ENCODE results near the gene MAFG. TPM values are rescaled to one million over a fixed set of nuclear protein-coding genes. Genes with fewer than 3 reads are reported as not detected.

Gene MAFG
- total RNA-seq, 1 donor from 2014 or later, result 24.1 TPM

DNA sequence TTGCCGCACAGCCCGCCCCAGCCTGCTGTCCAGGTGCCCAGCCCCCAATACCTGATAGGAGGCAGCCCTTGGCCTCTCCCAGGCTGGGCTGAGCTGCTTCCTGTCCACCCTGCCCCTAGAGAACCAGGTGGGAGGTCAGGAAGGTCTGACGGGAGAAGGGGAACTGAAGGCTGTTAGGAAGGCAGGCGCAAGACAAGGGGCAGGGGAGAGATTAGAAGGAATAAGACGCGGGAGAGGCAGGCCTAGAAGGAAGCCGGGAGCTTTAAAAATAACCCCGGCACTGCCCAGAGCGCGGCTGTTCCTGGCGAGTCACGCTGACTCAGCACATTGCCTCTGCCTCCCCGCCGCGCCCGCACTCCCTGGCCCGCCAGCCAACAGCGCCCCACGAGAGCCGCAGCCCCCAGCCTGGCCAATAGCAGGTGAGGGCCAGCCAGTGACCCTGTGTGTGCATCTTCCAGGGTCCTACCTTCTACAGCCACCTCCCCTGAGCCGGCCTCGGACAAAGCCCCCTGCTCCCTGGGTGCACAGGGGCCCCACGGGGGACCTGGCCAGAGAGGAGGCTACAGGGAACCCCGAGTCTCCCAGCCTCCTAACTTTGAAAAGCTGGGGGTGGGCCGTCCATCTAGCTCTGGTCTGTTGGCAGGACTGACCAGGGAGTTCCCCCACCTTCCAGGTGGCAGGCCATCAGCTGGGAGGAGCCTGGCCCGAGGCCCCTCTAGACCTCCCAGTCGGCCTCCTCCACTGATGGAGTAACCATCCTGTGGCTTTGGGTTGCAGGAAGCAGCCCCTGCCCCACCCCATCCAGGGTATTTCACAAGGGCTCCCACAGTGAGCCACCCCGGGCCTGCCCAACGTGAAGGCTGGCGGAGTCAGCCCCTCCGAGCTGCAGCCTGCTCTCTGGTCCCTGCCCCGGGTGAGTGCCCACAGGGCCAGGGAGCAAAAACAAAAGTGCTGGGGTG lies 4.0 kb downstream of the MAFG start:
- TF ChIP-seq, protein P1, sequence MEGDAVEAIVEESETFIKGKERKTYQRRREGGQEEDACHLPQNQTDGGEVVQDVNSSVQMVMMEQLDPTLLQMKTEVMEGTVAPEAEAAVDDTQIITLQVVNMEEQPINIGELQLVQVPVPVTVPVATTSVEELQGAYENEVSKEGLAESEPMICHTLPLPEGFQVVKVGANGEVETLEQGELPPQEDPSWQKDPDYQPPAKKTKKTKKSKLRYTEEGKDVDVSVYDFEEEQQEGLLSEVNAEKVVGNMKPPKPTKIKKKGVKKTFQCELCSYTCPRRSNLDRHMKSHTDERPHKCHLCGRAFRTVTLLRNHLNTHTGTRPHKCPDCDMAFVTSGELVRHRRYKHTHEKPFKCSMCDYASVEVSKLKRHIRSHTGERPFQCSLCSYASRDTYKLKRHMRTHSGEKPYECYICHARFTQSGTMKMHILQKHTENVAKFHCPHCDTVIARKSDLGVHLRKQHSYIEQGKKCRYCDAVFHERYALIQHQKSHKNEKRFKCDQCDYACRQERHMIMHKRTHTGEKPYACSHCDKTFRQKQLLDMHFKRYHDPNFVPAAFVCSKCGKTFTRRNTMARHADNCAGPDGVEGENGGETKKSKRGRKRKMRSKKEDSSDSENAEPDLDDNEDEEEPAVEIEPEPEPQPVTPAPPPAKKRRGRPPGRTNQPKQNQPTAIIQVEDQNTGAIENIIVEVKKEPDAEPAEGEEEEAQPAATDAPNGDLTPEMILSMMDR (conservative IDR thresholded peaks at IDR 0.05), result no peak
- peaks cover 4% of the 10 kb centered on the region for H3K27me3 Mint-ChIP-seq (ENCODE audit: low read depth)
- H3K4me1 Mint-ChIP-seq, result peaks cover 19% of the 10 kb centered on the region
- H3K36me3 Mint-ChIP-seq (ENCODE audit: low read depth), result peaks cover 3% of the 10 kb centered on the region
- H3K27ac Mint-ChIP-seq (ENCODE audit: unreplicated experiment), result peak overlapping the region; percentile 96
- H3K4me3 Mint-ChIP-seq, result peak overlapping the region; percentile 83
- DNase-seq (ENCODE audit: low read depth, low spot score), result peak; percentile 44
- no peaks in the 10 kb centered on the region for H3K9me3 Mint-ChIP-seq

DNA sequence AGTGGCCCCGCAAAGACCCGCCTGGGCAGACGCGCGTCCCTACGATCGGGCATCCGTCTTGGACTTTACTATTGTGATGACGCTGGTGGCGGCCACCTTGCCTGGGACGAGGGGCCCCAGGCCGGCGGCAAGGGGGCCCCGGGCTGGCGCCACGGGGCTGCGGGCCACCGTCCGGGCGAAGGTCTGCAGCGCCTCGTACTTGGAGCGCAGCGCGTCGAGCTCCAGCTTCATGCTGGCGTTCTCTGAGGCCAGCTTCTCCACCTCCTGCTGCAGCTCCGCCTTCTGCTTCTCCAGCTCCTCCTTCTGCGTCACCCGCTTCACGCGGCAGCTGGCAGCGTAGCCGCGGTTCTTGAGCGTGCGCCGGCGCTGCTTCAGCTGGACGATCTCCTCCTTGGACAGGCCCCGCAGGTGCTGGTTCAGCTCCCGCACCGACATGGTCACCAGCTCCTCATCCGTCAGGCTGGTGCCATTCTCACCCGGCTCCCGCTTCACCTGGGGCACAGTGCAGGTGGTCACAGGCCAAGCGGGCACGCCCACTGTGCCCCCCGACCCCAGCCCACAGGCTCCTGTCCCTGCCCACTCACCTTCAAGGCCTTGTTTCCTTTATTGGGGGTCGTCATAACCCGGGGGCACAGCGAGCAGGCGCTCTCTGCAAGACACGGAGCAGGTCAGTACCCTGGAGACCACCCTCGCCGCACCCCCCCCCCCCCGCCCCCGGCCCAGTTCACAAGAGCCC lies 4.8 kb downstream of the MAFG start:
- peaks cover 3% of the 10 kb centered on the region for H3K27me3 Mint-ChIP-seq (ENCODE audit: low read depth)
- no peaks in the 10 kb centered on the region for H3K9me3 Mint-ChIP-seq
- H3K4me1 Mint-ChIP-seq, result peaks cover 19% of the 10 kb centered on the region
- TF ChIP-seq, protein P1 (conservative IDR thresholded peaks at IDR 0.05), result no peak
- no peak overlapping the region for H3K4me3 Mint-ChIP-seq
- no peak overlapping the region for H3K27ac Mint-ChIP-seq (ENCODE audit: unreplicated experiment)
- H3K36me3 Mint-ChIP-seq (ENCODE audit: low read depth), result peaks cover 3% of the 10 kb centered on the region
- no peak for DNase-seq (ENCODE audit: low read depth, low spot score)

DNA sequence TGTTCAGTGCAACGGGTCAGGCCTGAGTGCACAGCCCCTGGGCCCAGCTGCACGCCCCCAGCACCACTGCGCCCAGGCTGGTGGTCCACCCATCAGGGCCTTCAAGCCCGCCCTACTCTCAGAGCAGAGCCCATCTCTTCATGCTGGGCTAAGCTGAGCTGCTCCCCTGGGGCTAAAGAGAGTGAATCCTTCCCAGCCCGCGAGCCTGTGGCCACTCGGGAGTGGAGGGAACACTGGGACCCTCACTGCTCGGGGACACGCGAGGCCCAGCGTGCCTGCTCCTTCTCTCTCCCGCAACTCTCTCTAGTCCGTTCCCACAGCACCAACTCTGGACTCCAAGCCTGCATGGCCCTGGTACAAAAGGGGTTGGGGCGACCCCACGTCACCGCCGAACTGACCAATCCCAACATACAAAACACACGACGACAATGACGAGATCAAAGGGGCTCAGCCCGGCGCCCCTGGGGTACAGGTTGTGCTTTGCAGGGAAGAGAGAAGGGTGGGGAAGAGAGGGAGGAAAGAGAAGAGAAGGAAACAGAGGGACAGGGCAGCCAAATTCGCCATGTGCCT lies 5.5 kb downstream of the MAFG start:
- peaks cover 3% of the 10 kb centered on the region for H3K36me3 Mint-ChIP-seq (ENCODE audit: low read depth)
- peaks cover 23% of the 10 kb centered on the region for H3K4me1 Mint-ChIP-seq
- H3K9me3 Mint-ChIP-seq, result no peaks in the 10 kb centered on the region
- DNase-seq (ENCODE audit: low read depth, low spot score), result no peak
- peaks cover 3% of the 10 kb centered on the region for H3K27me3 Mint-ChIP-seq (ENCODE audit: low read depth)
- H3K4me3 Mint-ChIP-seq, result no peak overlapping the region
- peak overlapping the region; percentile 43 for H3K27ac Mint-ChIP-seq (ENCODE audit: unreplicated experiment)
- TF ChIP-seq, protein P1 (conservative IDR thresholded peaks at IDR 0.05), result no peak

DNA sequence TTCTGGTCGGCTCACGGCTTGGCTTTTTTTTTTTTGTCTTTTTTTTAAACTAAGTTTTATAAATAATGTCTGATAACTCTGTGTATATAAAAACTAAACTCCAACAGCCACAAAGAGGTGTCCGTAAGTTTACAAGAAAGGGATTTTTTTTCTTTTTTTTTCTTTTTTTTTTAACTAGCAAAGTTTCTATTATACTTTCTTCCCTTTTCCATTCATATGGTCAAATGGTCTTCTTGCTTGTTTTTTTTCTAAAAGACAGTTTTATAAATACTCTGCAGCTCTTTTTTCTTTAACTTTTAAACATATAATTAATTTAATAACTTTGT lies 6.0 kb downstream of the MAFG start:
- Mint-ChIP-seq H3K4me1 (peaks cover 27% of the 10 kb centered on the region), H3K36me3 (ENCODE audit: low read depth) (peaks cover 3% of the 10 kb centered on the region), H3K27me3 (ENCODE audit: low read depth) (peaks cover 2% of the 10 kb centered on the region), H3K27ac (ENCODE audit: unreplicated experiment) (no peak overlapping the region), H3K4me3 (peak overlapping the region; percentile 66), H3K9me3 (no peaks in the 10 kb centered on the region)
- DNase-seq (ENCODE audit: low read depth, low spot score), result no peak
- TF ChIP-seq, protein P1 (conservative IDR thresholded peaks at IDR 0.05), result no peak

DNA sequence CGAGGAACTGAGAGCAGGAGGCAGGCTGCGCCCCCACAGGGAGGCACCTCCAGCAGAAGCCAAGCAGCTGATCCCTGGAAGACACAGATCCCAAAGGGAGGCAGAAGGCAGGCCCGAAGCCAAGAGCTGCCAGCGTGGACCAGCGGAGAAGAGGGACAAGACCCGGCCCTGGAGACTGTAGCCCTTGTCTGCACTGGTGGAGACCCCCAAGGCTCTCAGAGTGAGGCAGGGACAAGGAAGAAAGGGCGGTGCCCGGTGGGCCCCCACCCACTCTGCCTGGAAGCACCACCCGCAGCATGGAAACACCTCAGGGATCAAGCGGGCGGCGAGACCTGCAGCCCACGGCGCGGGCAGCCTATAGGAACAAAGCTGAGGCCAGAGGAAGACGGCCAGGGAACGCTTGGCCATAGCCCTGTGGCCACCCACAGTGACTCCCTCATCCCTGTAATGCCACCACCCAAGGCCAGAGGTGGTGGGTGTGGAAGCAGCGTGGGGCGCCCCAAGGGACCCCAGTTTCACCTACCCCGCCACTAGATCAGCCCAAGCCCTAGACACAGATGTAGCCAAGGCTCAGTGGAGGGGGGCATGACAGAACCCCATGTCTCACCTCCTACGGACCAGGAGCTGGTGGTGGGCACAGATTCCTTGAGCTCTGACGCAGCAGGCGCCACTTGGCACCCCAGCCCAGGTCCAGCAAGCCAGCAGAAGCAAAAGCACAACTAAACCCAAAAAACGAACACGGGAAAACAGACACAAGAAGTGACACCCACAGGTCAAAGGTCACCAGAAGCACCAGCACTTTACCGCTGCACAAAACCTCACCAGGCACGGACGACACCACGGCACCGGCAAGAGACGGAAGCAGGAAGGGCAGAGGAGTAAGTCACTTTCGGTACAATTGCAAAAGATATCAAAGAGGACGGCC lies 6.7 kb downstream of the MAFG start:
- TF ChIP-seq, protein P1 (conservative IDR thresholded peaks at IDR 0.05), result no peak
- Mint-ChIP-seq H3K27me3 (ENCODE audit: low read depth) (no peaks in the 10 kb centered on the region), H3K27ac (ENCODE audit: unreplicated experiment) (no peak overlapping the region), H3K9me3 (no peaks in the 10 kb centered on the region), H3K36me3 (ENCODE audit: low read depth) (peaks cover 3% of the 10 kb centered on the region), H3K4me3 (peak overlapping the region; percentile 66), H3K4me1 (peaks cover 20% of the 10 kb centered on the region)
- no peak for DNase-seq (ENCODE audit: low read depth, low spot score)
